ENCODE results near the gene ENOX2.
"Not testable (repeated sequence)": the region's sequence is repeated elsewhere in the genome, so short reads cannot be mapped to it uniquely, and the experiment has no call there.

The ENOX2 gene

DNA sequence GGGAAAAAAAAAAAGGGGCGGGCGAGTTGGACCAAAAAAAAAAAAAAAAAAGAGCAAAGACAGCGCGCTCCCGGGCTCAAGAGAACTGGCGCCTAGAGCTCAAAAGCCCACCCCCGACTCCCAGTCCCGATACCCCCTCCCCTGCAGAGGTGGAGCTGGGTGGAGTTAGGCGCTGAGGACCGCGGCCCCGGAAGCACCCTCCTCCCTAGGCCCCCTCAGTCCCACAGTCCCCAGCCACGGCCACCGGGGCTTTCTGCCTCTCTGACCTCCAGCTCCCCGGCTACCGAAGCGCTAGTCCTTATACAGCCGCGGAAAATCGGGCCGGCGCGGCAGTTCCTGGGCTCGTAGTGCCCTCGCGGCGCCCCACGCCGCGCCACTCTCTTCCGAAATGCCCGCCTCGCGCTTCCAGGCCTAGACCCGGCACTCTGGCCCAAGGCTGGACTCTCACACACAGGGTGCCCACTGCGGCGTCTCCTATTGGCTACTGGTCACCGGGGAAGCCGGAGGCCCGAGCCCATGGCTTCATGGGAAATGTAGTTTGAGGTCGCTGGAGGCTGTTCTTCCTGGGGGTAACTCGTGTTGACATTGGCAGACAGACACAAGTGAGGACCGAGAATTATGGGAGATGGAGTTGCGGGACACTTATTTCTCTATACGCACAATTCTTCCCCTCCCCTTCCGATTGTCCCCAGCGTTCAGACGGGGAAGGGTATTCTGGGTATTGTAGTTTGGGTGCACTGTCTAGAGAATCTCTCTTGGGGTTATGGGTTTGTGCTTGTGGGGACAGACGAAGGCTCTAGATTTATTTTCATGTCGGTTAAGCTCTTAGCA, at the start of gene ENOX2:
Gene ENOX2 (minus strand): TSS at position 427 of the 831 bp plus-strand sequence. CDS start 199,993 bp downstream, outside the sequence.
- Mint-ChIP-seq H3K36me3 (peaks cover 6% of the 10 kb centered on the region), H3K4me3 (no peak within 1 kb of the TSS), H3K4me1 (peaks cover 10% of the 10 kb centered on the region), H3K27ac (no peak within 1 kb of the TSS), H3K27me3 (no peaks in the 10 kb centered on the region), H3K9me3 (no peaks in the 10 kb centered on the region)
- peak; percentile 99 for ATAC-seq

DNA sequence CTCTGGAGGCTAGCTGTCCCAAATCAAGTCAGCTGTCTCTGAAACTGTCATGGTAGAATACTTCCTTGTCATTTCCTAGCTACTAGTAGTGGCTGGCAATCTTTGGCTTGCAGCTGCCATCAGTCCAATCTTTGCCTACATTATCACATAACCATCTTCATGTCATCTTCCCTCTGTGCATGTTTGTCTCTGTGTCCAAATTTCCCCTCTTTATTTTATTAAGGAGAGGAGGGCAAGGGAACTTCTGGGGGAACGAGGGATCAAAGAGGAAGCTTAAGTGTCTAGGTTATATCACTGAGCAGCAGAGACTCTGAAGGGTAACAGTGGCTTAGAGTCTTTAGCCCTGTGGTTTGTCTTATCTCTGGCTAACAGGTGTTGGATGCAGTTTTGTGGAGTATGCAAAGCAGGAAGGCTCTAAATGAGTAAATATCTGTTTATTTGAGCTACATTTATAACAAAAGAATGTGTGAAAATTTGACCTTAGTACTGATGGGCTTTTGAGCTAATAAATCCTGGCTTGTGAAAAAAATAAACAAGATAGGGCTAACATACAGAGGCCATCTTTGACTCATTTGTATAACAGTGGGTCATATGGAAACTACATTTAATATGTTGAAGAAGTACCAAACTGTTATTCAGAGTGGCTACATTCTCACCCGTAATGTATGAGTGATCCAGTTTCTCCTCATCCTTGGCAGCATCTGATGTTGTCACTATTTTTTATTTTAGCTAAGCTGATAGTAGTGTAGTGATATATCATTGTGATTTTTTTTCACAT, 49.4 kb upstream of the ENOX2 start:
- H3K27me3 Mint-ChIP-seq: no peaks in the 10 kb centered on the region
- no peak for ATAC-seq
- no peak overlapping the region for H3K27ac Mint-ChIP-seq
- H3K9me3 Mint-ChIP-seq: no peaks in the 10 kb centered on the region
- H3K4me3 Mint-ChIP-seq: no peak overlapping the region
- H3K36me3 Mint-ChIP-seq: no peaks in the 10 kb centered on the region
- no peaks in the 10 kb centered on the region for H3K4me1 Mint-ChIP-seq

GRCh38 chrX:130944230-130944629, 41.2 kb upstream of the ENOX2 start:
- no peak for ATAC-seq
- H3K27ac Mint-ChIP-seq: no peak overlapping the region
- H3K9me3 Mint-ChIP-seq: no peaks in the 10 kb centered on the region
- no peaks in the 10 kb centered on the region for H3K4me1 Mint-ChIP-seq
- no peak overlapping the region for H3K4me3 Mint-ChIP-seq
- peaks cover 15% of the 10 kb centered on the region for H3K27me3 Mint-ChIP-seq
- H3K36me3 Mint-ChIP-seq: no peaks in the 10 kb centered on the region

DNA sequence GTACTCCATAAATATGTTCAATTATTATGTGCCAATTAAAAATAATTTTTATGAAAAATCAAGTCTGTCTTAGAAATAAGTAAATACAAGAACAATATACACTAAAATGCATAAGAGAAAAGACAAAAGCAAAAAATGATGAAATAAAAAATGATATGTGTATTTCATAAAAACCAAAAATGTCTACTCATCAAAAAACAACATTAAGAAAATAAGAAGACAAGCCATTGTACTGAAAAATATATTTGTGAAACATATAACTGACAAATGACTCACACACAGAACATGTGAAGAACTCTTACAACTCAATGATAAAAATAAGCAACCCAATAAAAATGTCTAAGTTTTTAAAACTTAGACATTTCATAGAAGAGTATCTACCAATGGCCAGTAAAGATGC, 34.1 kb upstream of the ENOX2 start:
- ATAC-seq: no peak
- Mint-ChIP-seq H3K4me3 (no peak overlapping the region), H3K36me3 (no peaks in the 10 kb centered on the region), H3K4me1 (no peaks in the 10 kb centered on the region), H3K27ac (no peak overlapping the region), H3K9me3 (no peaks in the 10 kb centered on the region), H3K27me3 (no peaks in the 10 kb centered on the region)

DNA sequence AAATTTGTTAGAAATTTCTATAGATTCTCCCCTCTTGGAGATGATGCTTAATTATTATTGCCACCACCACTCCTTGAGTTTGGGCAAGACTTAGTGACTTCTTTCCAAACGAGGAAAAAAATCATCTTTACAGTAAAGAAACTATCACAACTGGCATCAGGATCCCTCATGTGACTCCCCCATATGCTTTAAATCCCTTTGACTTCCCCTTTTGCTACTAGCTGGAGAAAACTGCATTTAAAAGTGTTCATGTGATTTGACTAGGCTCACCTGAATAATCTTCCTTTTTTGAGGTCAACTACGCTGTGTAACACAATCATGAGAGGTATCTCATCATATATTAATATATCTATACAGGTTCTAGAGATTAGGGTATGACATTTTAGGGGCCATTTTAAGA, 30.3 kb upstream of the ENOX2 start:
- Mint-ChIP-seq H3K4me1 (no peaks in the 10 kb centered on the region), H3K27me3 (no peaks in the 10 kb centered on the region), H3K4me3 (no peak overlapping the region), H3K27ac (no peak overlapping the region), H3K36me3 (no peaks in the 10 kb centered on the region), H3K9me3 (no peaks in the 10 kb centered on the region)
- ATAC-seq: no peak

- not testable (repeated sequence) for H3K36me3 Mint-ChIP-seq, H3K4me1 Mint-ChIP-seq, H3K27ac Mint-ChIP-seq, ATAC-seq, H3K4me3 Mint-ChIP-seq, H3K27me3 Mint-ChIP-seq, H3K9me3 Mint-ChIP-seq
These were observed 17.4 kb upstream of the ENOX2 start for GRCh38 chrX:130920405-130920804.

DNA sequence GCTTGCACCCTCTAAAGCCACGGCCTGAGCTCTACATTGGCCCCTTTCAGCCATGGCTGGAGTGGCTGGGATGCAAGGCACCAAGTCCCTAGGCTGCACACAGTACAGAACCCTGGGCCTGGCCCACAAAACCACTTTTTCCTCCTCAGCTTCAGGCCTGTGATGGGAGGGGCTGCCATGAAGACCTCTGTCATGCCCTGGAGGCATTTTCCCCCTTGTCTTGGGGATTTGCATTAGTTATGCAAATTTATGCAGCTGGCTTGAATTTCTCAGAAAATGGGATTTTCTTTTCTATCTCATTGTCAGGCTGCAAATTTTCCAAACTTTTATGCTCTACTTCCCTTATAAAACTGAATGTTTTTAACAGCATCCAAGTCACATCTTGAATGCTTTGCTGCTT, 16.7 kb upstream of the ENOX2 start:
- H3K27ac Mint-ChIP-seq, H3K36me3 Mint-ChIP-seq: not testable (repeated sequence)

DNA sequence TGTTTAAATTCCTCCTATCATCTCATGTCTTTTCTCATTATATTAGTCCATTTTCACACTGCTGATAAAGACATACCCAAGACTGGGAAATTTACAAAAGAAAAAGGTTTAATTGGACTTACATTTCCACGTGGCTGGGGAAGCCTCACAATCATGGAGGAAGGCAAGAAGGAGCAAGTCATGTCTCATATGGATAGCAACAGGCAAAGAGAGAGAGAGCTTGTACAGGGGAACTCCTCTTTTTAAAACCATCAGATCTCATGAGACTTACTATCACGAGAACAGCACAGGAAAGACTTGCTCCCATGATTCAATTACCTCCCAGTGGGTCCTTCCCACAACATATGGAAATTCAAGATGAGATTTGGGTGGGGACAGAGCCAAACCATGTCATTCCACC, 15.5 kb upstream of the ENOX2 start:
- not testable (repeated sequence) for H3K4me1 Mint-ChIP-seq, H3K27ac Mint-ChIP-seq, H3K4me3 Mint-ChIP-seq, H3K36me3 Mint-ChIP-seq, ATAC-seq, H3K9me3 Mint-ChIP-seq, H3K27me3 Mint-ChIP-seq

More for the DNA sequence above, 16.7 kb upstream of the ENOX2 start:
- not testable (repeated sequence) for H3K9me3 Mint-ChIP-seq, H3K27me3 Mint-ChIP-seq, H3K4me1 Mint-ChIP-seq, ATAC-seq, H3K4me3 Mint-ChIP-seq

GRCh38 chrX:130916636-130917422, 13.8 kb upstream of the ENOX2 start:
- Mint-ChIP-seq H3K4me3 (no peak overlapping the region), H3K4me1 (no peaks in the 10 kb centered on the region), H3K27me3 (no peaks in the 10 kb centered on the region), H3K9me3 (no peaks in the 10 kb centered on the region), H3K36me3 (no peaks in the 10 kb centered on the region), H3K27ac (no peak overlapping the region)
- ATAC-seq: no peak

- no peaks in the 10 kb centered on the region for H3K27me3 Mint-ChIP-seq
- H3K4me1 Mint-ChIP-seq: no peaks in the 10 kb centered on the region
- ATAC-seq: no peak
- H3K36me3 Mint-ChIP-seq: no peaks in the 10 kb centered on the region
- H3K27ac Mint-ChIP-seq: no peak overlapping the region
- no peak overlapping the region for H3K4me3 Mint-ChIP-seq
- no peaks in the 10 kb centered on the region for H3K9me3 Mint-ChIP-seq
These were observed 12.3 kb upstream of the ENOX2 start for GRCh38 chrX:130915302-130915701.

DNA sequence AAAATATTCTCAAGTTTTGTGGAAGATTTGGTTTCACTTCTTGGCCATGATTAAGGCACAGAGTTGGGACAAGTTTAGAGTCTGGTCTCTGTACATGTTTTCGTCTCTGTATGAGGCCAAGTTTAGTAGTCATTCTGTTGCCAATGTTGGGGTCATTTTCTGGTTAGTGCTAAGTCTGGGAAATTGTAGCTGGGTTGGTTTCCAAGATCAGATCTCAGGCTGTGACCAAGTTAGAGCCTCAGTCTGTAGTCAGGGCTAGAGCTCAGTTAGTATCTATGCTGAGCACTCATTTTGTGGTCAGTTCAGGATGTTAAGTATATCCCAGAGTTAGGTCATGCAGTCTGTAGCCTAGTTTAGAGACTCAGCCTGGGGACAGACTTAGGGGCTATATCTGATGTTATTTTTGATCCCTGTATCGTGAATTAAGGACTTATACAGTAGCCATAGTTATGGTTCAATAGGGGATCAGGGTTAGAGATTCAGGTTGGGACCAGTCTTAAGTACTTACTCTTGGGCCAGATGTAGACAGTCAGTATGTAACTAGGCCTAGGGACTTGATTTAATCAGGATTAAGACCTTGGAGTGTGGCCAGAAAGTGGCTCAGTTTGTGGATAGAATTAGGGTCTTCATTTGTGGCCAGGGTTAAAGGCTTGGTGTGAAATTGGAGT, 6.6 kb upstream of the ENOX2 start:
- H3K4me3 Mint-ChIP-seq: no peak overlapping the region
- H3K27ac Mint-ChIP-seq: no peak overlapping the region
- no peak for ATAC-seq
- H3K36me3 Mint-ChIP-seq: no peaks in the 10 kb centered on the region
- H3K27me3 Mint-ChIP-seq: no peaks in the 10 kb centered on the region
- H3K4me1 Mint-ChIP-seq: no peaks in the 10 kb centered on the region
- H3K9me3 Mint-ChIP-seq: no peaks in the 10 kb centered on the region

- peaks cover 8% of the 10 kb centered on the region for H3K4me1 Mint-ChIP-seq
- H3K27me3 Mint-ChIP-seq: no peaks in the 10 kb centered on the region
- H3K4me3 Mint-ChIP-seq: no peak overlapping the region
- no peak overlapping the region for H3K27ac Mint-ChIP-seq
- H3K9me3 Mint-ChIP-seq: no peaks in the 10 kb centered on the region
- ATAC-seq: no peak
- H3K36me3 Mint-ChIP-seq: no peaks in the 10 kb centered on the region
These were observed 3.8 kb upstream of the ENOX2 start for GRCh38 chrX:130906776-130907175.

DNA sequence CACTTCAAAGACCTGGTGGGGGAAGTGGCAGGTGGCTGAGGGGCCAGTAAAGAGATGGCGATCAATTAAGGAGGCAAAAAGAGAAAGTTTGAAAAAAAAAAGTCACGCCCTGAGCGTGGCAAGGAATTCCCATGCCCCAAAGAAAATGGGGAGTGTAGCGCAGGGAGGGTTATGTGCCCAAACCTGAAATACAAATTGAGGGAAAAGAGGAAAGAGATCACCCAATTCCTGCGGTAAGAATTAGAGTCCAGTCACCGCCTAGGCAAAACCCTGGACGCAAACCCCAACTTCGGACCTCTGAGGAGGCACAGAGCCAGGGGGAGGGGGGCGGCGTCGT, 595 bp downstream of the ENOX2 start:
- peaks cover 11% of the 10 kb centered on the region for H3K36me3 Mint-ChIP-seq
- H3K27ac Mint-ChIP-seq: no peak overlapping the region
- no peaks in the 10 kb centered on the region for H3K9me3 Mint-ChIP-seq
- H3K4me3 Mint-ChIP-seq: no peak overlapping the region
- no peak for ATAC-seq
- H3K27me3 Mint-ChIP-seq: no peaks in the 10 kb centered on the region
- peaks cover 10% of the 10 kb centered on the region for H3K4me1 Mint-ChIP-seq

DNA sequence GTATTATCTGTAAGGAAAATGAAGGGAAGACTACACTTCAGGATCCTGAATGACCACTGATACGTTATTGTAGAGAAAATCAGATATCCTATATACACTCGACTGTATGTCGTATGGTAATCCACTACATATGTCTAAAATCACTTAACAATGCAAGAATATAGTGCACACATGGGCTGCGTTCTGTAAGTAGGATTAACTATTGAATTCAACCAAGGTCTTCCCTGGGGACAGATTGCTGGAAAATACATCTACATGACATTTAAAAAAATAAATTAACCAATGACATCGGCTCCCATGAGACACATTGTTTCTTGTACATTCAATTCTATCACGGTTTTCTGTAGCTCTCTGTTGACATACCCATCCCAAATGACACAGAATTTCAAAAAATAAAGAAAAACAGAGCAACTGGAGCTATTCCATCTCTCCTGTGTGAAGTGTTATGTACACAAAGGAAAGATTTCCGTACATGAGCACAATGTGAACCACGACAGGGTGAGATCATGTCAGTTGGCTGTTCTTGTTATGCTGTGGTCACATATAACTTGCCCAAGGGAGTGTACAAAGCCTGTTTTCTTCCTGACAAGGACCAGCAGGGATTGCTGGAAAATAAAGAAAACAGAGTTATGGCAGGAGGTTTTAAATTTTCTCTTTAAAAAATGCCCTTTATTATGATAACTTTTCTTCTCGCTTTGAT, 6.1 kb downstream of the ENOX2 start:
- no peak overlapping the region for H3K27ac Mint-ChIP-seq
- no peak for ATAC-seq
- no peaks in the 10 kb centered on the region for H3K9me3 Mint-ChIP-seq
- peaks cover 4% of the 10 kb centered on the region for H3K4me1 Mint-ChIP-seq
- no peak overlapping the region for H3K4me3 Mint-ChIP-seq
- peaks cover 20% of the 10 kb centered on the region for H3K36me3 Mint-ChIP-seq
- no peaks in the 10 kb centered on the region for H3K27me3 Mint-ChIP-seq
